IgD-negative memory B cell (primary cell): ENCODE results near the gene TMEM165. TPM values are rescaled to one million over a fixed set of nuclear protein-coding genes. Genes with fewer than 3 reads are reported as not detected.
A peak's percentile ranks its signal among the peaks of the same experiment; 100 is the strongest.

Experiments
- H3K27ac Mint-ChIP-seq, 3 donors: one replicate each; pipeline ENCODE4 v1.8.0; 2020 to 2022; ENCODE audit warnings: mild to moderate bottlenecking in 3 of 3, mixed read lengths in 3 of 3, moderate library complexity in 1 of 3
- H3K27me3 Mint-ChIP-seq: one replicate; pipeline ENCODE4 v1.8.0; 2021; ENCODE audit warnings: mixed read lengths
- H3K36me3 Mint-ChIP-seq: one replicate; pipeline ENCODE4 v1.8.0; 2020; ENCODE audit warnings: mild to moderate bottlenecking, mixed read lengths
- H3K4me1 Mint-ChIP-seq, 3 donors: one replicate each; pipeline ENCODE4 v1.8.0; 2020 to 2022; ENCODE audit warnings: mixed read lengths in 3 of 3, mild to moderate bottlenecking in 1 of 3
- H3K4me3 Mint-ChIP-seq, 4 donors: one replicate each; pipeline ENCODE4 v1.8.0; 2020 to 2022; ENCODE audit warnings: mild to moderate bottlenecking in 4 of 4, mixed read lengths in 4 of 4, moderate library complexity in 3 of 4
- H3K9me3 Mint-ChIP-seq, 3 donors: one replicate each; pipeline ENCODE4 v1.8.0; 2020 to 2021; ENCODE audit warnings: mixed read lengths in 3 of 3, mild to moderate bottlenecking in 1 of 3
- polyA plus RNA-seq: library from polyadenylated mRNA; unstranded; fragments of 300-500 nt; fragmentation: Illumina TruSeq; gene quantifications from one replicate; pipeline ENCODE4 v1.2.3, GENCODE V29; 2021

TMEM165 gene
- polyA plus RNA-seq, 1 donor from 2014 or later = 56.1 TPM

- Mint-ChIP-seq H3K36me3 (no peaks in the 10 kb centered on the region), H3K4me1 (peaks cover 27 to 42% (median 29%) of the 10 kb centered on the region in 3 donors), H3K4me3 (no peak overlapping the region), H3K27ac (peak overlapping the region in 1 of 3 donors; percentile 50), H3K27me3 (no peaks in the 10 kb centered on the region), H3K9me3 (no peaks in the 10 kb centered on the region)
Measured at GRCh38 chr4:55407119-55407518, 11.4 kb downstream of the TMEM165 start.

- Mint-ChIP-seq H3K36me3 (no peaks in the 10 kb centered on the region), H3K4me3 (no peak overlapping the region), H3K9me3 (no peaks in the 10 kb centered on the region), H3K27ac (no peak overlapping the region), H3K4me1 (peaks cover 27 to 42% (median 29%) of the 10 kb centered on the region in 3 donors), H3K27me3 (no peaks in the 10 kb centered on the region)
Measured at GRCh38 chr4:55407764-55408163, 12.0 kb downstream of the TMEM165 start.

DNA sequence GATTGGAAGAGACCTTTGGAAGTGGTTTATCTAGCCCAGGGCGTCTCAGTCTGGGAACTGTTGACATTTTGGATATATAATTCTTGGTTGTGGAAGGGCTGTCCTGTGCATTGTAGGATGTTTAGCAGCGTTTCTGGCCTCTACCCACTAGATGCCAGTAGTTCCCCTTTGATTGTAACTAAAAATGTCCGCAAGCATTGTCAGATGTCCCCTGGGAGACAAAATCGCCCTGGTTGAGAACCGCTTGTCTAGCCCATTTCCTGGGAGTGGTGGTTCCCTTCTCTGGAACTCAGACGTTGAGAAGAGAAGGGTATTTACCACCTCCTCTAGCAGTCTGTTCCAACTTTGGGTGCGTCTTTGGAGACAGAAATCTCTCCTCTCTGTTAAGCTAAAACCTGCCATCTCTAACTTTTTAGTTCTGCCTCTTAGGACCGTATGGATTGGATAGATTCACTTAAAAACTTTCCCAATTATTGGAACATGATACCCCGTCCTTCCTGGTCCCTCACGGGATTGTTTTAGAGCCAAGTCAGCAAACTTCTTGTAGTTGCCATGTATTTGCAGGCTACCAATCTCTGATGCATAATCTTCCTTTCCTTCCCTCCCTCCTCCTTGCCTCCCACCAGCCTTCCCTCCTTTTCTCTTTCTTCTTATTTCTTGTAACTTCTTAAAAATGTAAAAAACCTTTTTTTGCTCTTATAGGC lies 13.9 kb downstream of the TMEM165 start:
- H3K36me3 Mint-ChIP-seq = no peaks in the 10 kb centered on the region
- no peaks in the 10 kb centered on the region for H3K27me3 Mint-ChIP-seq
- H3K27ac Mint-ChIP-seq = peak overlapping the region; percentile 40 to 81 (median 74)
- peaks cover 23 to 38% (median 25%) of the 10 kb centered on the region in 3 donors for H3K4me1 Mint-ChIP-seq
- H3K9me3 Mint-ChIP-seq = no peaks in the 10 kb centered on the region
- peak overlapping the region in 1 of 4 donors; percentile 49 for H3K4me3 Mint-ChIP-seq

- no peaks in the 10 kb centered on the region for H3K27me3 Mint-ChIP-seq
- peaks cover 22 to 37% (median 25%) of the 10 kb centered on the region in 3 donors for H3K4me1 Mint-ChIP-seq
- H3K4me3 Mint-ChIP-seq = no peak overlapping the region
- H3K36me3 Mint-ChIP-seq = no peaks in the 10 kb centered on the region
- H3K27ac Mint-ChIP-seq = peak overlapping the region; percentile 40 to 81 (median 74)
- no peaks in the 10 kb centered on the region for H3K9me3 Mint-ChIP-seq
Measured at GRCh38 chr4:55410431-55410830, 14.7 kb downstream of the TMEM165 start.

GRCh38 chr4:55411621-55412020 lies 15.9 kb downstream of the TMEM165 start:
- peaks cover 16 to 29% (median 20%) of the 10 kb centered on the region in 3 donors for H3K4me1 Mint-ChIP-seq
- peak overlapping the region in 1 of 3 donors; percentile 7 for H3K27ac Mint-ChIP-seq
- H3K36me3 Mint-ChIP-seq = no peaks in the 10 kb centered on the region

GRCh38 chr4:55416176-55416575 lies 20.4 kb downstream of the TMEM165 start:
- Mint-ChIP-seq H3K36me3 (peaks cover 1% of the 10 kb centered on the region), H3K9me3 (no peaks in the 10 kb centered on the region), H3K4me3 (no peak overlapping the region), H3K4me1 (peaks cover 2 to 4% (median 4%) of the 10 kb centered on the region in 3 donors), H3K27ac (no peak overlapping the region), H3K27me3 (no peaks in the 10 kb centered on the region)

More at GRCh38 chr4:55411621-55412020, 15.9 kb downstream of the TMEM165 start:
- Mint-ChIP-seq H3K27me3 (no peaks in the 10 kb centered on the region), H3K4me3 (no peak overlapping the region), H3K9me3 (no peaks in the 10 kb centered on the region)

DNA sequence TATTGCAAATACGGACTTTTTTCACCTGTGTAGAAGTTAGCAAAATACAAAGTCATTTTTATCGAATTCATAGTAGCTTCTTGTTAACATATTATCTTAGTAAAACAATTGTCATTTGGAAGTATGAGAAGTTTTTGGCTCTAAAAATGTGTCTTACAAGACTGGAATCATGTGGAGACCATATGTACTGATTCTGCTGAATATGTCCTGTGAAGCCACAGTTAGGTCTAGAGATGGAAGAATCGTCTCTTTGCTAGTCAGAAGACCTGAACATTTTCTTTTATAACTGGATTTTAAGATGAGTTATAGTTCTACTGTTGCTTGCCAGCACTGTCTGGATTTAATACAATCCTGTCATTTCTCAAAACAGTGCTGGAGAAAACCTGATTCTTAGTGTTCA lies 29.0 kb downstream of the TMEM165 start:
- H3K27me3 Mint-ChIP-seq = no peaks in the 10 kb centered on the region
- no peaks in the 10 kb centered on the region for H3K9me3 Mint-ChIP-seq
- H3K36me3 Mint-ChIP-seq = peaks cover 9% of the 10 kb centered on the region
- H3K27ac Mint-ChIP-seq = peak overlapping the region in 1 of 3 donors; percentile 21
- H3K4me3 Mint-ChIP-seq = no peak overlapping the region
- peaks cover 0 to 5% (median 0%) of the 10 kb centered on the region in 3 donors for H3K4me1 Mint-ChIP-seq

DNA sequence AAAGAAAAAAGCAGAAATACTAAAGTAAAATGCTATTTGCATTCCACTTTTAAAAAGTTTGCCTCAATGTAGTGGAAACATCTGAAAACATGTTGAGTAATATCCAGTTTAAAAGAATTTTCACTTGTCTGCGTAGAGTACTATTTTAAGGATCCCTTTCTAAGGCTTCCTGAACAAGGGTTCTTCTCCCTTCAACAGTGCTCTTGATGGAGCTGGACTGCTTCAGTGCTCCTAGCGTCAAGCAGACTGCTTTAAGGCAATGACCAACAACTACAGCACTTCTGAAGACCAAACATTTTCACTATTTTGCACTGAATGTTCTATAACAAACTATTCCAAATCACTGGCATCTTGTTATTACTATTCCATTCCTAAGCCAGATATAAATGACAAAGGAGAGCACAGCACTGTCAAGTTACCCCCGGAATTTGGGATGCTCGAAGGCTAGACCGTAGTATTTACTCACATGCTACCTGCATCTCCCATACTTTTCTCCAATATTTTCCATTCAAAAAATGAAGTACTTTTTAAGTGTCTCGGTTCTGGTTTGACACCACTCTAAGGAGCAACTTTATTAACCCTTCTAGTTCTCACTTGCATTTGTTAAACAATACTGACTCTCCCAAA lies 36.1 kb downstream of the TMEM165 start:
- Mint-ChIP-seq H3K4me1 (peaks cover 0 to 8% (median 4%) of the 10 kb centered on the region in 3 donors), H3K27me3 (no peaks in the 10 kb centered on the region), H3K9me3 (no peaks in the 10 kb centered on the region), H3K27ac (no peak overlapping the region), H3K4me3 (no peak overlapping the region), H3K36me3 (peaks cover 1% of the 10 kb centered on the region)

DNA sequence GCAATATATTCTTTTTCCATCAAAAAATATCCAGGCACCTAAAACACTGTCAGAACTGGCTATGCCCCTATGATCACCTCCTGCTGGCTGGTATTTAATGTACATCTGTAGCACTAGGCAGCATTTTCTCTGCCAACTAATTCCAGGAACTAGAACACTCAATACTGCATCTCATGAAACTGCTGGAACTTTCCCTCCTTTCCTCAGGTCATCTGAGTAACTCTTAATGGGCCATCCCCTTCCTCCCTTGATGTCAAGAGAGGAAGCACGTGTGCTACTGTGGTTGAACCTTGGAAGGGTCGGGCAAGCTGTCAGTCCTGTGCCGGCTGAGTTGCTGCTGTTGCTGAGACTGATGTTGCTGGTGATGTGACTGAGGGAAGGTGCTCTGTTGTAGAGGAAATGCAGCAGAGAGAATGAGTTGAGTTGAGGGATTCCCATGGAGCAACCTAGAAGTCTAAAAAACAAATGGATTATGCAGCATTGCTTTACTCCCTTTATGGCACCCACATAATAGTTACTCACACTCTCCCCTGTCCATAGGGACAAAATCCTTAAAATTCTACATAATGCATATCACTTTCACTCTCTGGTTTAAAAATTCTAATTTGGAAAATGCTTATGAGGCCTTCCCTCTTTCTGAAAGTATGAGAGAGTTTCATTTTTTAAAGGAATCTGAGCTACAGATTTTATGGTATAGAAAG lies 39.5 kb downstream of the TMEM165 start:
- Mint-ChIP-seq H3K4me3 (no peak overlapping the region), H3K27me3 (no peaks in the 10 kb centered on the region), H3K4me1 (peaks cover 2 to 10% (median 4%) of the 10 kb centered on the region in 3 donors), H3K9me3 (no peaks in the 10 kb centered on the region), H3K36me3 (peaks cover 3% of the 10 kb centered on the region), H3K27ac (peak overlapping the region in 1 of 3 donors; percentile 57)

DNA sequence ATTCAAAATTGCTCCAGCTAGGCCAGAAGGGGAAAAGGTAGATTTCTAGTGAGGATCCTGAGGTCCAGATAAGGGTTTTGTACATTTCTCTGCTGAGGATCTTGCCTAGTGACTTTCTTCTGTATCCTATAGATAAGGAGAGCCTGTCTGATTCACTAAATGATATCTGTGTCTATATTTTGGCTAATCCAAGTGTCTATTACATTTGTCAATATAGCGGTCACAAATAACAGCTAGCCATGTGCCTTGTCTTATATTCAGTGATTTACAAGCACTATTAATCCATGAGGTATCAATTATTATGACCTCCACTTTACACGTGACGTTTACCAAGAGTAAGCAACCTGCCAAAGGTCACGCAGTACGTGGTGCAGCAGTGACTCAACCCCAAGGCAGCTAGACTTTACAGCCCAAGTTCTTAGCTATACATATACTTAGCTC lies 41.6 kb downstream of the TMEM165 start:
- no peak overlapping the region for H3K27ac Mint-ChIP-seq

DNA sequence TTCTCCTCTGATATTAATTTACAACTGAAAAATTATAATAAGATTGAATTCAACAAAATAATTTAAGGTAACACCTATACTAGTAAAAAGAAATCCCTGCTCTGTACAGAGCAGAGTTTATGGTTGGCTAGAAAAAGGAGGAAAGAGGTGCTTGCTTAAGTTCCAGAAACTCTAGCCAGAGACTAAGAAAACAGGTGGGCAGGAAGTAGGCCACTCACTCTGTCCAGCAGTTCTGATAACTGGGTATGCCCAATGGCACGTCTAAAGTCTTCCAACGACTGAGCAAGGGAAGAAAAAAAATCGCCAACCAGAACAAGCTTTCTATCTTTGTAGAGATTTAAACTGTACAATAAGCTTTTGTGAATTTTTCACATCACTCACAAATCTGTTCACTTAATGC lies 42.1 kb downstream of the TMEM165 start:
- H3K9me3 Mint-ChIP-seq = no peaks in the 10 kb centered on the region
- no peak overlapping the region for H3K27ac Mint-ChIP-seq
- H3K27me3 Mint-ChIP-seq = no peaks in the 10 kb centered on the region
- H3K4me1 Mint-ChIP-seq = peaks cover 7 to 15% (median 9%) of the 10 kb centered on the region in 3 donors
- peaks cover 9% of the 10 kb centered on the region for H3K36me3 Mint-ChIP-seq
- H3K4me3 Mint-ChIP-seq = no peak overlapping the region

More for the DNA sequence above, 41.6 kb downstream of the TMEM165 start:
- H3K27me3 Mint-ChIP-seq = no peaks in the 10 kb centered on the region
- H3K4me1 Mint-ChIP-seq = peaks cover 7 to 15% (median 9%) of the 10 kb centered on the region in 3 donors
- no peak overlapping the region for H3K4me3 Mint-ChIP-seq
- H3K9me3 Mint-ChIP-seq = no peaks in the 10 kb centered on the region
- peaks cover 9% of the 10 kb centered on the region for H3K36me3 Mint-ChIP-seq

GRCh38 chr4:55438314-55438713 lies 42.6 kb downstream of the TMEM165 start:
- H3K4me3 Mint-ChIP-seq = no peak overlapping the region
- H3K27ac Mint-ChIP-seq = no peak overlapping the region
- H3K27me3 Mint-ChIP-seq = no peaks in the 10 kb centered on the region
- peaks cover 9% of the 10 kb centered on the region for H3K36me3 Mint-ChIP-seq
- H3K4me1 Mint-ChIP-seq = peaks cover 7 to 15% (median 9%) of the 10 kb centered on the region in 3 donors
- H3K9me3 Mint-ChIP-seq = no peaks in the 10 kb centered on the region

DNA sequence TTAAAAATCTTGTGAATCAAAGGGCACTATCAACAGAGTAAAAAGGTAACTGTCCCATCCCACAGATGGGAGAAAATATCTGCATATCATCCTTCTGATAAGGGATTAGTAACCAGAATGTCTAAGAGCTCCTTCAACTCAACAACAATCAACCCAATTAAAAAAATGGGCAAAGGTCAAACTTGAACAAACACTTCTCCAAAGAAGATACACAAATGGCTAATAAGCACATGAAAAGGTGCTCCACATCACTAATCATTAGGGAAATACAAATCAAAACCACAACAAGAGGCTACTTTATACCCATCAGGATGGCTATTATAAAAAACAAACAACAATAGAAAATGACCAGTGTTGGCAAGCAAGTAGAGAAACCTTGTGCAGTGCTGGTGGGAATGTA lies 43.3 kb downstream of the TMEM165 start:
- H3K27me3 Mint-ChIP-seq = no peaks in the 10 kb centered on the region
- H3K9me3 Mint-ChIP-seq = no peaks in the 10 kb centered on the region
- no peak overlapping the region for H3K4me3 Mint-ChIP-seq
- H3K27ac Mint-ChIP-seq = no peak overlapping the region
- peaks cover 9% of the 10 kb centered on the region for H3K36me3 Mint-ChIP-seq
- H3K4me1 Mint-ChIP-seq = peaks cover 7 to 15% (median 9%) of the 10 kb centered on the region in 3 donors

DNA sequence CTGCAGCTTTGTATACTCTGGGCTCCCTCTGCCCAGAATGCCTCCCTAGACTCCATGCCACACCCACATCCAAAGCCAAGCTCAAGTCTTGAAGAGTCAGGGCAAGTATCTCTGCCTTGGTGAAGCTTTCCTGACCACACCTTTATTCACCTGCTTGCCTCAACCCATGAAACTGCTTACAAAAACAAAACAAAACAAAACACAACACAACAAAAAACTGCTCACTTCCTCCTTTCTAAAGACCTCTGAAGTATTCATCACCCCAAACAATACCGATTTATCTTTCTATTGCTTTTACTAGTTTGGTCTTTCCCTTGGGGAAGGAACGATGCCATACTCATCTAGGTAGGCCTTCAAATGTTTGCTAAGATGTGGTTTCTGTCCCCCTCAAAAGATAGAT lies 45.0 kb downstream of the TMEM165 start:
- Mint-ChIP-seq H3K27me3 (no peaks in the 10 kb centered on the region), H3K27ac (peak overlapping the region in 1 of 3 donors; percentile 83), H3K9me3 (no peaks in the 10 kb centered on the region), H3K4me1 (peaks cover 4 to 7% (median 7%) of the 10 kb centered on the region in 3 donors), H3K4me3 (peak overlapping the region in 1 of 4 donors; percentile 11), H3K36me3 (peaks cover 9% of the 10 kb centered on the region)

GRCh38 chr4:55442541-55442940 lies 46.8 kb downstream of the TMEM165 start:
- Mint-ChIP-seq H3K27ac (peak overlapping the region in 1 of 3 donors; percentile 7), H3K9me3 (no peaks in the 10 kb centered on the region), H3K4me1 (peaks cover 4 to 7% (median 7%) of the 10 kb centered on the region in 3 donors), H3K36me3 (peaks cover 9% of the 10 kb centered on the region), H3K4me3 (no peak overlapping the region), H3K27me3 (no peaks in the 10 kb centered on the region)
